OCI-LY3 (cell line): Measurements from ENCODE around the gene EPX.

Source experiments
- H2AFZ ChIP-seq: fragments of 200-600, 300-600 bp; shearing (Covaris generic); 2 replicates; pipeline ENCODE4 v1.6.0; 2014; ENCODE audit warnings: antibody characterized with exemption, low read depth, low read length
- H3K27ac ChIP-seq: fragments of 200-600, 300-600 bp; sonication (generic); 2 replicates; pipeline ENCODE4 v1.5.1; 2014; ENCODE audit warnings: mild to moderate bottlenecking, low read length, moderate library complexity, mixed read lengths
- H3K27me3 ChIP-seq: fragments of 200-600, 300-600 bp; sonication (generic); 2 replicates; pipeline ENCODE4 v1.6.1; 2014; ENCODE audit warnings: low read depth, low read length, mixed read lengths
- H3K36me3 ChIP-seq: fragments of 200-600, 300-600 bp; sonication (generic); replicated peaks from 2 replicates; pipeline ENCODE3; 2014; ENCODE audit warnings: low read depth, low read length, mixed read lengths
- H3K4me1 ChIP-seq: fragments of 300-600, 200-600 bp; sonication (generic); 2 replicates; pipeline ENCODE4 v1.6.1; 2014; ENCODE audit warnings: low read length, mixed read lengths
- H3K4me2 ChIP-seq: fragments of 200-600, 300-600 bp; sonication (generic); 2 replicates; pipeline ENCODE4 v1.6.1; 2014; ENCODE audit warnings: low read length, mixed read lengths
- H3K4me3 ChIP-seq: fragments of 300-600, 200-600 bp; sonication (generic); 2 replicates; pipeline ENCODE4 v1.5.1; 2014; ENCODE audit warnings: antibody characterized with exemption, mild to moderate bottlenecking, low read length, moderate library complexity
- H3K79me2 ChIP-seq: fragments of 300-600, 200-600 bp; shearing (Covaris generic); 2 replicates; pipeline ENCODE4 v1.6.1; 2014; ENCODE audit warnings: mild to moderate bottlenecking, low read length, mixed read lengths
- H3K9ac ChIP-seq: fragments of 300-600, 200-600 bp; shearing (Covaris generic); 2 replicates; pipeline ENCODE4 v1.6.0; 2014; ENCODE audit warnings: mild to moderate bottlenecking, low read length, moderate library complexity
- H3K9me3 ChIP-seq: fragments of 200-600, 300-600 bp; shearing (Covaris generic); 2 replicates; pipeline ENCODE4 v1.6.1; 2014; ENCODE audit warnings: low read length, mixed read lengths; ENCODE audit not compliant: insufficient read depth
- H4K20me1 ChIP-seq: fragments of 200-600, 300-600 bp; sonication (generic); 2 replicates; pipeline ENCODE4 v1.6.1; 2016; ENCODE audit warnings: low read length, mixed read lengths; ENCODE audit not compliant: insufficient read depth
- CTCF ChIP-seq: fragments of 200-600, 300-600 bp; sonication (generic); IDR thresholded peaks from 2 replicates; pipeline ENCODE4 v1.5.1; 2014; ENCODE audit warnings: antibody characterized with exemption, low read length, low read depth
- EZH2phosphoT487 ChIP-seq: fragments of 200-600 bp; shearing (Covaris generic); IDR thresholded peaks from 2 replicates; pipeline ENCODE4 v1.6.1; 2018; ENCODE audit warnings: antibody characterized with exemption, mixed run types, low read depth

EPX gene

DNA sequence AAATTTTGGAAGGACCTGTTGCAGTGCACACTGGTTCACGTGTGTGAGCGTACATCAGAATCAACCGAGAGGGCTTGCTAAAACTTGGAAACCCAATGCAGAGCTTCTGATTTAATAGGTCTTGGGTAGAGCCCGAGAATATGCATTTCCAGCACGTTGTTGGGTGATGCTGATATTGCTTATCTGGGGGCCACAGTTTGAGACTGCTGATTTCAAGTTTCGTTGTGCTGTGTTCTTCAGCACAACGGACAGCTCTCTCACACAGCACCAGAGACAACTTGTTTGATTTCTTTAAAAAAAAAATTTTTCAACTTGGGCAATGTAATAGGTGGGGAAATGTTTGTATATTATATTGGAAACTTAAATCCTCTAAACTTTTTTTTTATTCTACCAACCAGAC, 16.3 kb upstream of the EPX start:
- Histone ChIP-seq H3K4me3 (no peak overlapping the region), H3K27ac (no peak overlapping the region), H3K36me3 (no peaks in the 10 kb centered on the region), H3K9ac (no peak overlapping the region), H3K79me2 (no peaks in the 10 kb centered on the region), H2AFZ (no peak overlapping the region), H3K4me1 (no peaks in the 10 kb centered on the region), H3K4me2 (no peak overlapping the region), H3K27me3 (peaks cover 21% of the 10 kb centered on the region), H4K20me1 (no peaks in the 10 kb centered on the region), H3K9me3 (no peaks in the 10 kb centered on the region)
- TF ChIP-seq CTCF, result no peak
- TF ChIP-seq EZH2phosphoT487, result no peak

GRCh38 chr17:58181796-58182195, 10.7 kb upstream of the EPX start:
- no peak overlapping the region for H2AFZ ChIP-seq
- H3K9me3 ChIP-seq, result no peaks in the 10 kb centered on the region
- H3K36me3 ChIP-seq, result no peaks in the 10 kb centered on the region
- H3K27me3 ChIP-seq, result peaks cover 4% of the 10 kb centered on the region; the same call in 1 of the 2 replicates
- no peak overlapping the region for H3K4me2 ChIP-seq
- H3K9ac ChIP-seq, result no peak overlapping the region
- H3K4me3 ChIP-seq, result no peak overlapping the region
- TF ChIP-seq CTCF (no peak), EZH2phosphoT487 (no peak)
- no peaks in the 10 kb centered on the region for H3K4me1 ChIP-seq
- no peak overlapping the region for H3K27ac ChIP-seq
- H4K20me1 ChIP-seq, result no peaks in the 10 kb centered on the region
- H3K79me2 ChIP-seq, result no peaks in the 10 kb centered on the region

DNA sequence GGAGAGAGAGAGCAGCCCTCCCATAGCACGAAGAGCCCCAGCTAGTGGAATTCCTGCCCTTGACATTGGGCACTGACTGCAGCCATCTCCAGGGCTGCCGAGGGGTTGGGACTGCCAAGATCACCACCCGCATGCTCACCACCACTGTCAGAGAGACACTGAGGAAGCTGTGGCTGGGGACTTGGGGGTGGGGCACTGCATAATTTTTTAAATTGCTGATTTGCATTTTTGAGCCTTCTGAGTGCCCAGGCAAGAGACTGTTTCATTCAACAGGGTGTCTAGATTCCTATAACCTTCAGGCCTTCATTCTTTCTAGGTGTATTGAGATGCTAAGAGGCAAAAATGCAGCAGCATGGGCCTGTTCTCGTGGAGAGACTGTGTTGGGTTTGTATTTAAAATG, 9.0 kb upstream of the EPX start:
- Histone ChIP-seq H3K79me2 (no peaks in the 10 kb centered on the region), H3K36me3 (no peaks in the 10 kb centered on the region), H2AFZ (no peak overlapping the region), H3K9me3 (no peaks in the 10 kb centered on the region), H3K4me2 (no peak overlapping the region), H3K9ac (no peak overlapping the region), H3K27ac (no peak overlapping the region), H3K4me1 (no peaks in the 10 kb centered on the region), H4K20me1 (no peaks in the 10 kb centered on the region), H3K27me3 (peaks cover 4% of the 10 kb centered on the region; the same call in 1 of the 2 replicates), H3K4me3 (no peak overlapping the region)
- TF ChIP-seq CTCF (no peak), EZH2phosphoT487 (no peak)

GRCh38 chr17:58184308-58184985, 8.1 kb upstream of the EPX start:
- Histone ChIP-seq H3K9ac (no peak overlapping the region), H4K20me1 (no peaks in the 10 kb centered on the region), H3K27me3 (peaks cover 4% of the 10 kb centered on the region; the same call in 1 of the 2 replicates), H3K79me2 (no peaks in the 10 kb centered on the region), H2AFZ (no peak overlapping the region), H3K4me1 (no peaks in the 10 kb centered on the region), H3K4me2 (no peak overlapping the region), H3K27ac (no peak overlapping the region), H3K9me3 (no peaks in the 10 kb centered on the region), H3K36me3 (no peaks in the 10 kb centered on the region), H3K4me3 (no peak overlapping the region)
- TF ChIP-seq EZH2phosphoT487 (no peak), CTCF (no peak)
